GM19438 (cell line): ENCODE data around the gene SIM1.

Experiments used
- ATAC-seq: cut with Tn5 transposase; IDR thresholded peaks from one replicate; pipeline ENCODE4 v1.9.1; 2021; ENCODE audit warnings: low read depth; ENCODE audit not compliant: unreplicated experiment

SIM1 gene

DNA sequence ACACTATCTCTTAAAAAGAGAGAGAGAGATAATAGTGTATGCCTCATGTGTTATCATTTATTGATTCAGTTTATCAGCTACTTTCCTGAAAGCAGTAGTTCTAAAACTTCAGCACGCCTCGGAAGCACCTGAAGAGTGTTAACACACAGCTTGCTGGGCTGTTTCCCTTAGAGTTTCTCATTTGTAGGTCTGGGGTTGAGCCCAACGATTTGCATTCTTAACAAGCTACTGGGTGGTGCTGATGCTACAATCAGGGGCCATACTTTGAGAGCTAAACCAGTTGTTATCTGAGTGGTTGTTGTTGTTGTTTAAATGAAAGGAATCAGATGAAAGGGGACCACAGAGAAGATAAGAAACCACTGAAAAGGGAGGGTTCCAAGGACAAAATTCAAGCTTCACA, 32.6 kb downstream of the SIM1 start:
- ATAC-seq = no peak

DNA sequence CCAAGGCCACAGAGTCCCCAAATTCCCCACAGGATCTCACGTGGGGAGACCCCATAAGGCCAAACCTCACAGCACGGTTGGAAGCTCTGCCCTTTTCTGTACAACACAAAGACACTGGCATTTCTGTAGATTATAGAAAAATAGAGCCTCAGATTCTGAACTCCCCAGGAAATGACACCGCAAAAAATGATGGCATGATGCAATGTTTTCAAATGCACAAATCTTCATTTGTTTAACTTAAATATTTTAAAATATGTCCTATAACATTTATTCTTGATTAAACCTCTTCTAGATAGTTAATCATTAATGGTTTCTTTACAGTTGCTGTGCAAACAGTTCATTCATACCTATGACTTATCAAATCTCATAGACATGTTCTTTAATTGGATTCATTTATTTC, 33.8 kb downstream of the SIM1 start:
- ATAC-seq = no peak

DNA sequence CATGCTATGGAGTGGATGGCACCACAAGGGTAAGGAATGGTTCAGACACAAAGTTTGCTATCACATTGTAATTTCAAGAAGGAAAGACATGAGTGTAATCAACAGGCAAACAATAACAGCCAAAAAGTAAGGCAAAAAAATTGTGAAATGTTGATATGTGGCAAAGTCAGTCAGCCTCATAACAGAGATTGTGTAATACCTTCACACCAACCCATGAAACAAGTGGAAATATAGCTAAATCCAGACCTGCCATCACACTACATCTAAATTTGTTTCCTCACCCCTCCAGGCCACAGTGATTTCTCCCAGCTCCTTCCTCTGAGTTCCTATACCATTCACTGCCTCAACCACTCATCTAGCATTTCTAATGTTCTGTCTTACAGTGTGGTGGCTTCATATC, 37.3 kb downstream of the SIM1 start:
- ATAC-seq = no peak

DNA sequence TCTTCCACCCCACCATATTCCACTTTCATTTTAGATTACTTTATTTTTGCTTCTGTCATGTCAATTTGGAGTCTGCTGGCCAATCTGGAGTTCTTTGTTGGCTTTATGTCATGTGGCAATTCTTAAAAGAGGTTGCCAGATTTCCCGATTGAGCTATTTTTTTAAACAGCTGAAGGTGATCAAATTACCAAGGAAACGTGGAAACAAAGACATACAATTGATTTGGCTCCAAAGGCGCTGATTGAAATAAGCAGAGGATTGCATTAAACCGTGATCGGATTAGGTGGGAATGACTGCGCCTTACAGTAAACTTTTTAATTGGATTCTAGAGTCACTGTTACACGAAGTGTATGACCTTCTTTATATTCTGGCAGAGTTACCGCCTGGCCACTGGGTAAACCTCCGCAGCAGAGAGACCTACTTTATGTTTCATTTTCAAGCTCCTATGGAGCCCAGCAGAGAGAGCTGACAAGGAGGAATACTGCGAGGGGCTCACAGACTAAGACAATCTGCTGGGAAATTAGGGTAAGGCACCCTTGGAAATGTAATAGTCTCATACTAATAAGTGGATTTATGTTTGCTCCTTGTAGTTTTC, 37.9 kb downstream of the SIM1 start:
- ATAC-seq = no peak

DNA sequence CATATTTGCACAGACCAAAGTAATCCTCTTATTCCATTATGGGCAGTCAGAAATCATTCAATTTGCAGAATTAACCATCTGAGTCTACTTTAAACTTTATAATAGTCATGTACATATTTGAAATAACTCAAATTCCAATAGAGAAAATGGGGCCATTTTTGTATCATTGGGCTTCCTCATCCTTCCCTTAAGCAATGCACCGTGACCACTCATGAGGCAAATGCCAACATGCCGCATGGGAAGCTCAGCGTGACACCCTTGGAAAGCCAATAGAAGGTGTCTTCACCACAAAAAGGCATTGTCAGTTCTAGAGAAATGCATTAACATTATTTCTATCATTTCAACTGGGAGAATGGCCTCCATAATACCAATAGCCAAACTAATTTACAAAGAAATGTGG, 38.5 kb downstream of the SIM1 start:
- ATAC-seq = no peak

DNA sequence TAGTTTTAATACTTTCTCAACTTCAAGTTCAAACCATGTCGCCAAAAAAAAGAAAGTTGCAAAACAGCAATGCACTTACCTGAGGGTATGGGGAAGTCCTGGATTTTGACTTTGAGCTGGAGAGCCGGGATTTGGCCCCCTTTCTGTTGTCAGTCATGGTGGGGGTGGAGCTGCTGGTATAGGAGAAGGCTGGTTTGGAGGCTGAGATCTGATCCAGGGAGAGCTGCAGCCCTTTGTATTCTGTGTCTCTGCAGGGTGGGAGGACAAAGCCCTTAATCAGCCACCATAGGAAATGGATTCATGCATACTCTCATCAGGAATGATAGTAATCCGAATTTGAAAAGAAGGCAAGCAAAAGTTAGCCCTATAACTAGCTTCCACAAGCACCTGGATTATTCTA, 44.0 kb downstream of the SIM1 start:
- no peak for ATAC-seq

DNA sequence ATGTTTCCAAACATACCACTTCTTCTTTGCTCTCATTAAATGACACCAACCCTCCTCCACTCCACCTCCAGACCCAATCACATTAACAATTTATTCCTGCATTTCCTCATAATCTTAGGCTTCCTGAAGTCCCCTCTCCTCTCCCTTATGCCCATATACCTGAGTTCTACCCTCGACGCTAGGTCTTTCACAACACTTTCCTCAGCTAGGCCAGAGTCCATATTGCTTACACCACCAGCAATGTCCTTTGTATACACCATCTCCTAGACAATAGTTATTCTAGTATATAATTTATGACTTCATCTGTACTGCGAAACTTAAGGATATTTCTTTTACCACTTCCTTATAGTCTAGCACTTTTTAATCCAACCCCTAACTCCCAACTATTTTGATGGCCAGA, 47.7 kb downstream of the SIM1 start:
- ATAC-seq = no peak

DNA sequence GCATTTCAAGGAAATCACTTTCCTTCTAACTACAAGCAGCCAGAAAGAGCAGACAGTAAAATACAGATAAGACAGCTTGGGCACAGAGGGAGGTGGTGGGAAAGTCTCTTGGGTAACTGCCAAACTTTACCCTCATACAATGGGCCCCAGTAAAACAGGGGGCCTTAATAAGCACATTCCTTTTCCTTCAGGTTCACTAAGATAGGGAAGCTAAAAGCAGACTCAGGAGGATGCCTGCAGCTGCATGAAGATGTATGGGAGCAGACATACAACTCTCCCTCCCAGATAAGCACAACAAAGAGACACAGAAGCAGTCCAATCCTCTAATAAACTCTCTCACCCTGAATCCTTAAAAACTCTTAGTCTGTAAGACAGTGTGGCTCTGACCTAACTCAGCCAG, 49.0 kb downstream of the SIM1 start:
- no peak for ATAC-seq

DNA sequence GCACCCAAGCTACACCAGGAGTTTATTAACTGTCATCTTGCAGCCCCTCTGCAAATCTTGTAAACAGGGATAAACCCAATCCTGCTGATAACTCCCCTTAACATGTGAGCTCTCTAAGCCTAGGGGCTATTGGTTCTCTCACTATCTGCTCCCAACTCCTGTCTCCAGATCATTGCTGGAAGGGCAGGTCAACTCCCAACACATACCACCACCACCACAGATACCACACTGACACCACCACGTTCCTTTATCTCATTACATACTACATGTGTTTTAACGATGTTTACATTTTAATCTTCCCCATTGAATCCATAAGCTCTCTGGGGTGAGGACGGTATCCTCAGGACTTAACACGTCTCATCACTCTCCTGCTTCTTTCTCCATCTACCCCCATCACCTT, 51.8 kb downstream of the SIM1 start:
- no peak for ATAC-seq

DNA sequence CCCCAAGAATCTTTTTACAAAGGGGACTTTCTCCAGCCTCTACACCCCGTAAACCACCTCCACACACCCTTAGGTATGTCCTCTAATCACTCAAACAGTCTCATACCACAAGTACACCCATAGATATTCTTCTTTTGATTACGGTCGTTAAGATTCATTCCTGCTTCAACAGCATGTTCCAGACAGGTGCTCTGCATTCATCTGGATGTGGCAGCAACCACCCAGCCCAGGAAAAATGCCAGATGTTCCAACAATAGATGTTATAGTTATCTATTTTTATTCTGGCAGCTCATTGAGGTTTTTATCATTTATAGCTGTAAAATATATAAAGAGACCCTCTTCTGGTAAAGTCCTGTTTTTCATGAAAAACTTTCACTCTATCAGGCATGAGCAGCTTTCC, 60.7 kb downstream of the SIM1 start:
- no peak for ATAC-seq

DNA sequence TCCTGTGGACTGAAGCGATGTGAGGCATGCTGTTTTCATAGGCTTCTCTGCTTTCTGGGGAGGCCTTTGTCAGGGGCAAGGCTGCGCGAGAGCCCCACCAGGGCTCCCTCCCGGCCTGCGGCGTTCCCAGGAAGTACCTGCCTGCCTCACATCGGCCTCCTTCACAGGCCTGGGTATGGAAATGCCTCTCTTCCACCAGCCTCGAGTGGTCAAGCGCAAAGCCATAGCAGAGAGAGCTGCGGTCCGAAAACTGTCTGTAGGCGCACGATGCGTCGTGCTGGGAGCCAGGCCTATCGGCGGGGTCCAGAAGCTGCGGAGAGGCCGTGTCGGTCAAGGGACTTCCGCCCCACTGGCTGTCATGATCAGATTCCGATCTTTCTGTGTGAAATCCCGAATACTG, 71.2 kb downstream of the SIM1 start:
- no peak for ATAC-seq

DNA sequence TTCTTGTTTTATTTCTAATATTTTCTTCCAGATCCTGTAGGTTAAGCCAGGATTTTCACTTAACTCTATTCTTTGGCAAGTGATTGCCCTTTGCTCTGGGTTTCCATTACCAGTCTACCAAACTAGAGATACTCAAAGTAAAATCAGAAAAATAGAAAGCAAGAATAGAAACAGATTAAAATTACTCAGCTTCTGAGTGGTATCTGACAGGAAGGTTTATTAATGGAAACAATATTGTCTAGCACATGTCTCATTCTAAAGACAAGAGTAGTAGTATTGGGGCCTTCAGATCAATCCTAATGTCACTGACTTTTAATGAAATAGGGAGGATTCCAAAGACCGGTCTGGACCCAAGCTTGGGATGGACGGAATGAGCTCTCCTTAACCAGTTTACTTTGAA, 72.3 kb downstream of the SIM1 start:
- ATAC-seq = no peak

DNA sequence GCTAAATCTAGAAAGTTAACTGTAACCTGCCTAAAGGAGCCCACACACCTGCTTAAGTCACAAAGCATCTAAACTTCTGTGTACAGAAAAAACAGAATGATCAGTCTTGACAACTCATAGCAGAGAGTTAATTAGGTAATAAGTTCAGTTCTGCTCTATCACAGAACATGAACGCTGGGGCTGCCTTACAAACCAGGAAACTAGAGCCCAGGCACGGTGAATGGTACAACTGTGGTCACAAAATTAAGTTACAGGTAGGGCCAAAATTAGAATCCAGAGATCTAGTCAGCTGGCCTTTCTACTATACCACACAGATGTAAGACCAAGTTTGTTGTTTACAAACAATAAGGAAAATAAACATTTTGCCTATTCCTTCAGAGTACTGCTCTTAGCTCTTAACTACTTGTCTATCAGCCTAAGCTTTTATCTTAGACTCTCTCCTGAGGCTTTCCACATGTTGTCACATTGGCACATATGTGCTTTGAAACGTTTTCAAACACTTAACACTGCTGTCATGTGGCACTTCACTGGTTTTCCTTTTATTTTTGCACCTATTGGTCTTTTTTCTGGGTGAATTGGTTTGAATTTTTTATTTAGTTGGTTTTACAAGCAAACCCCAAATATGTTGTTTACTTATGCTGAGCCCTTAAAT, 75.7 kb downstream of the SIM1 start:
- ATAC-seq = no peak

DNA sequence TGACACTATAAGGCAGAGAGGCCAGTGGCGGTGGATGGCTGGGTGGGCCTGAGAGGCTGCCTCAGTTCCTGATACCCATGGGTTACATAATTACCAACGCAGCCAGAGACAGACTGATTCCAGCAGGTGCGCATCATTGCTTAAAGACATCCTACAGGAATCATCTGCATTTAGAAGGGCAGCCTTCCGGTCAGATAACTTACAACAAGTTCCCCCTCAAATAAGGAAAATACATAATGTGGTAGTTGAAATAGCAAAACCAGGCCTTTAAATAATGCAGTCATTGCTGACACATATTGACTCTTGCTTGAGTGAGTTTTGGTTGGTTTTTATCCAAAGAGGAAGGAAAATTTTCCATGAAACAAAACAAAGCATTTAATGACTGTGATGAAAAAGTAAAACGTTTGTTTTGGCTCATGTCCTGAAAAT, 81.9 kb downstream of the SIM1 start:
- ATAC-seq = no peak

DNA sequence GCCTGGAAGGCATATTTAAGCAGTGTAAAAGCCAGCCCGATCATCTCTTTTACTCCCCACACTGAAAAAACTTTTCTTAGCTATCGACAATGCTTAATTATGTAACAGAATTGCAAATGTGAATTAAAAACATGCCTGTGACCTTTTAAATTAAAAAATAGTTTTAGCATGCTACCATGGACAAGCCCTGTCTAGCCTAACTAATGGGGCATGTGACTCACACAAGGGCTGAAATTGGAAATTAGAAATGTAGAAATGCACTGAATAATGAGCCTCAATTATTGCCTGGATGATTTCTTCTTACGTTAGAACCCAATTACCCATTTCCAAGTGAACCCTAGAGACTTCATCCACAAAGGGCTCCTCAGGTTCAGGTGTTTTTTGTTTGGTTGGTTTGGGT, 82.7 kb downstream of the SIM1 start:
- no peak for ATAC-seq

DNA sequence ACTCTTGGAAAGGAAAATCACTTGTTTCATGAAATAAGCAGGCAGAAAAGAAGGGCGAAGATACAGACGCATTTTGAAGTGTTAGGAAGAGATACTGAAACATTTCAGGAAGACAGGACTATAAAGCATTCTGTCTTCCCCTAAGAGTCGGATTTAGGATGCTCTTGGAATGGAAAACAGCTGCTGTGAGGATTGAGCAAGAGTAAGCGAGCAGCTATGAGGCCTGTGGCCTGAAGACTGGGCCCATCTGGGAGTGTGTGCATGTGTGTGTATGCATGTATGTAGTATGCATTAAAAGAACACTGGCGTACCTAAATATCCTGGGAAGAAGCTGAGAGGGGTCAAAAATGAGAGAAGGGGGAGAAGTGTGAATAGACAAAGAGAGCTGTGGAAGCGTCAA, 83.6 kb downstream of the SIM1 start:
- ATAC-seq = no peak

DNA sequence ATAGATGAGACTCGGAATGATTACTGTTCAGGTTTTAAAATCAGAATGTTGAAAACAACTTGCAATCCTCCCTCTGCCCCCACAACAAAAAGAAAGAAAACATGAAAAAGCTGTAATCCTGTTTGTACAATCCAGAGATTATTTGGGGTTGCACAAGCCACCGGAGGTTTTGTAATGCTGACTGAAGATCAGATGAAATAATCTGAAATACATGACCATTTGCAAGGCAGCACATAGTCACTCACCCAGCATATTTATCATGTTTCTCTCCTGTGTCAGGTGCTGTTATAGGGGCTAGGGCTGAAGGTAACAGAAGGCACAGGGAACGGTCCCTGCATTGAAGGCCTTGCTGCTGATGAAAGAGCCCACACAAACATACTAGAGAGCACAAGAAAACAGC, 85.3 kb downstream of the SIM1 start:
- ATAC-seq = no peak

DNA sequence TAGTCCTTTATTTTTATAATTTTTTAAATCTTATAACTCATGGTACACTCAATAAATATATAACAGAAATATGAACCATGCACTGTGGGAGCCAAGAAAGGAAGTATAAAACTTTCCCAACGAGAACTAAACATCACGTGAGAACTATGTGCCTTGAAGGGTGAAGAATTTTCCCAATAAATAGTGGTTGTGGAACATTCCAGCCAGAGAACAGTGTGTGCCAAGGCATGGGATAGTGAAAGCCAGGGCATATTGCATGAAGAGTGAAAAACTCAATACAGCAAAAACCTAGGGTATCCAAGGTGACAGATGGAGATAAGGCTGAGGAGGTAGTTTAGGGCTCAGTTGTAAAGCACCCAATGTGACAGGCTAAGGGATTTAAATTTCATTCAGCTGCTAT, 86.1 kb downstream of the SIM1 start:
- ATAC-seq = no peak

DNA sequence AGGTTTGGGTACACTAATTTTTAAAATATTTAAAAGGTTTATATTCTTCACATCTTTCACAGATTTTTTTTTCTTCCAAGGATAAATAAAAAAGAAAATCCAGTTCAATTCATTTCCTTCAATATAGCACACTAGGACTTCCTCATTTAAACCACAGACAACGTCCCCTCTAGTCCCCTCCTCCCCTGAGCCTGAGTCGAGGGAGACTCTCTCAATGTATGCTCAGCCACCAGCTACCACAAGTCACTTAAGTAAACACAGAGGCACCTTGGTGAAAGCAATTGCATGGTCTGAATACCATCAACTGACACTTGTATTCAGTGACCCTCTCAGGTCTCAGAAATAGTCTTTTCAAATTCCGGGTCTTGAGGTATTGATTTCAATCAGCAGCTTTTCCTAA, 88.6 kb downstream of the SIM1 start:
- ATAC-seq = no peak

DNA sequence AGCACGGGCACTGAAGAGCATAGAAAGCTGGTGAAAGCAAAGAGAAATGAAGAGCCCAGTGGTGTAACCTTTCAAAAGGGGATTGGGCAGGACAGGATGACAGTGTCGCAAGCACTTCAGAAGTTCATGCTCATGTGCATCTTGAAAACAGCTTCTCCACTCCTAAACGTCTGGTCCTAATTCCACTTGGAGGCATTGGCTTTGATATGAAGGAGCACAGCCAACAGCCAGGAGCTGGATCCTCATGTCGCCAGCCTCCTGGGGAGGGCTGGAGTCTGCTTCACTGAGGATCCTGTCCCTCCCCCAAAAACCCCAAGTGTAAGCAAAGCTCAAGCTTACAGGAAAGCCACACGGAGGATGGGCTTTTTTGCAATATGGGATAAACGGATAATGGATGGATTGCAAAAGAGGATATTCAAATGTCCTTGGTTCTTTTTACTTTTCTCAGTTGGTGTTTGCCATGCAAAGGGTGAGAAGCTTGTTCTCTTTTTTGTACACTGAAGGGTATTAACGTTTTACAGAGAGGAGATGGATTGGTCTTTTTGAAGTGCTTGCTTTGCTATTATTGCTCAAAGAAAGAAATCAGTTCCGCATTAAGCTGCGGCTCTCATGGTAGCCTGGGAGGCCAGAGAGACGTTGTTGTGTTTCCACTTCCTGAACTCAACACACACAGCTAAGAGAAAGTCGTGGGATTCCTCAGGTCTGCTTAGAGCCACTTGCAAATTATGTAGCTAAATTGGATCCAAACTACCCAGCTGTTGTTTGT, 92.2 kb downstream of the SIM1 start:
- ATAC-seq = no peak

DNA sequence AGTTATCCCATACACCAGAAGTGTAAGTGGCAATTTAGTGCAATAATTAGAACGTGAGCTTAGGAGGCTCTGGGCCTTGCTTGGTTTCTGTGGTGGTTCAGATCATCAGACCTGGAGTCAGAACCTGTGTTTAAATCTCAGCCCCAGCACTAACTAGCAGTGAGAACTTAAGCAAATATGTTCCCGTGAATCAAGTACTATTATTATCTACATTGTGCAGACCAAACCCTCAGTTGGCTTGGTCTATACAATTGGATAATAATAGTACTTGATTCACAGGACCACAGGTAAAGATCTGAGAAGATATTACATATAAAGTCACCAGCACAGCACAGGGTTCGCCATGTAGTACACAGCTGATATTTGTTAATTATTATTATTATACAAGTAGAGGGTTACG, 93.1 kb downstream of the SIM1 start:
- no peak for ATAC-seq

DNA sequence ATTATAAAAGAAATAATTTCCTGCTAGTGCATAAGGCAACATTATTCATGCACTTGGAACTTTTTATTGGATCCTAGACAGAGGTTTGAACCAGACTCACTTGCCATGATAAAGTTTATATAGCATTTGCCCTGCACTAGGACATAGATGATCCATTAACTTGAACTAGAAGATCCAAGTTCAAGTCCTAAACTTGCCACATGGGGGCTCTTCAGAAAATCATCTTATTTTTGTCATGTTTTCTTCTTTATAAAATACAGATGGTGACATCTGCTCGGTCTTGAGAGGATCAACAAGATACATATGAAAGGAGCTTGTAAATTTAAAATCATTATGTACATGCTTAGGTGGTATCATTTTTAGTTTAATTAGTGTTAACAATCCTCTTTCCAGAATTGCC, 94.5 kb downstream of the SIM1 start:
- no peak for ATAC-seq
